ENCODE data around the gene UCP2.
"Not testable (repeated sequence)": the region's sequence is repeated elsewhere in the genome, so short reads cannot be mapped to it uniquely, and the experiment has no call there.

The UCP2 gene

DNA sequence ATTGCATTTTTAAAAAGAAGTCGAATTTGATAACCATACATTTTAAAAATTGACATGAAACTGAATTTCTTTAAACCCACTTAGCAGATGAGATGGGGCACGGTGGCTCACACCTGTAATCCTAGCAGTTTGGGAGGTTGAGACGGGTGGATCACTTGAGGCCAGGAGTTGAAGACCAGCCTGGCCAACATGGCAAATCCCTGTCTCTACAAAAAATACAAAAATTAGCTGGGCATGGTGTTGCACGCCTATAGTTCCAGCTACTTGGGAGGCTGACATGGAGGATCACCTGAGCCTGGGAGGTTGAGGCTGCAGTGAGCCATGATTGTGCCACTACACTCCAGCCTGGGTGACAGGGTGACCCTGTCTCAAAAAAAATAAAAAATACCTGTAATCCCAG is 3.0 kb upstream of the UCP2 start:
- peaks cover 36% of the 10 kb centered on the region for H3K4me1 Mint-ChIP-seq (ENCODE audit: low read depth)
- H3K27ac Mint-ChIP-seq, result peak overlapping the region; percentile 68
- not testable (repeated sequence) for H3K36me3 Mint-ChIP-seq; H3K27me3 Mint-ChIP-seq; H3K9me3 Mint-ChIP-seq (ENCODE audit: low read depth)
- peak overlapping the region; percentile 27 for H3K4me3 Mint-ChIP-seq

DNA sequence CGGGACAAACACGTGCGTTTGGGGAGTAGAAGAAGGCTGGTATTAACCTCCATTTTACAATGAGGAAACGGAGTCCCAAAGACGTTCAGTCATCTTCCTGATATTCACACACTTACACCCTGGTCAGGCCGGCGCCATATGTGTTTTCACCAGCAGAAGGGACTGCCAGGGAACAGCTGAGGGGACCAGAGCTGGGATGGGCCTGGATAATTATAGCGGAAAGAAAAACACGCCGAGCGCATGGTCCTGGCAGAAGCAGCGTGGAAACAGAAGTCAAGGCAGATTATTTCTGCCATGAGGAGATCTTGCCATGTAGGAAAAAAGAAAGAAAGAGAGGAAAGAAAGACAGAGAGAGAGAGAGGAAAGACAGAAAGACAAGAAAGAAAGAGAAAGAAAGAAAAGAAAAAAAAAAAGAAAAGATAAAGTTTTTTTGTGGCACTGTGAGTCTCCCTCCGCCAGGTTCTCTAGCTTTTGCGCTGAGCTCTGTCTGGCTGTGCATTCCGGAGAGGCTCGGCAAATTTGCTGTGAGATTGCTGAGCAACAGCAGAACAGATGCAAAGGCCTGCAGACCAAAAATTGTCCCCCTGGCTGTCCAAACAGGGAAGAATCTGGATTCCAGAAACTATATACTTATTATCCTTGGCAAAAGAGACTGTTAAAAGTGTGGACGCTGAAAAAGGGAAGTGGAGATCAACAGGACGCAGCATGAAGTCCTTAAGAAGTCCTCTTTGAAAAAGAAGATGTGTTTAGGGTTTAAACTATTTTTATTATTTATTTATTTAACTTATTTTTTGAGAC is 1.3 kb upstream of the UCP2 start:
- peak overlapping the region; percentile 100 for H3K27ac Mint-ChIP-seq
- H3K27me3 Mint-ChIP-seq, result no peaks in the 10 kb centered on the region
- H3K4me1 Mint-ChIP-seq (ENCODE audit: low read depth), result peaks cover 49% of the 10 kb centered on the region
- H3K4me3 Mint-ChIP-seq, result peak overlapping the region; percentile 98
- peaks cover 1% of the 10 kb centered on the region for H3K36me3 Mint-ChIP-seq
- H3K9me3 Mint-ChIP-seq (ENCODE audit: low read depth), result no peaks in the 10 kb centered on the region

DNA sequence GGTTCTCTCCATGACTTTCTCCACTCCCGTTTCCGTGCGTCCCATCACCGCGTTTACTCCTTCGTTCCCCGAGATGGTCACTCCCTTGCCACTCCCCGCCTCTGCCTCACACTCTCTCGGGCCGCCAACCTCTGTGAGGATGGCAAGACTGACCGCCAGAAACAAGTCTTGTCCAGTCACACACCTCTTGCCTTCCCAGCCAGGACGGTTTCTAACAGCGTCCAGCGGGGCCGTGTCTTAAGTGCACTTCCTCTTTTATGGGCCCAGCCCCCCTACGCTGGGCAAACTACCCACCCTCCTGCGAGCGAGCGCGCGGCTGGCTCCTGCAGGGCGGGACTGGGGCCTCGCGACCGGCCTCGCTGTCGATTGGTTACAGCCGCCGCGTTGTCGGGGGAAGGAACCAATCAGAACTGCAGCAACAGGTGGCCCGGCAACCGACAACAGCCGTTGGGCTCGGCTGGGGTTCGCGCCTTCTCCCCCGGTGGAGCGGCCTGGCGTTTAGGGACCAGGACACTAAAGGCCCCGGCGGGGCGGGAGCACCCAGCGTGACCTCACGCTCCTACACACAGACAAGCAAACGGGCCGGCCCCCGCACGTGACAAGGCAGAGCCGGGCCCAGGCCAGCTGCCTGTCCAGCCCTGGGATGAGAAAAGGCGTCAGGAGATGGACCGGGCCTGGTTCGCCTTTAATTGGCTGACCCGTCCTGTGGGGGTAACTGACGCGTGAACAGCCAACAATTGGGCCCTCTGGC is 522 bp upstream of the UCP2 start:
- H3K27ac Mint-ChIP-seq, result peak overlapping the region; percentile 100

DNA sequence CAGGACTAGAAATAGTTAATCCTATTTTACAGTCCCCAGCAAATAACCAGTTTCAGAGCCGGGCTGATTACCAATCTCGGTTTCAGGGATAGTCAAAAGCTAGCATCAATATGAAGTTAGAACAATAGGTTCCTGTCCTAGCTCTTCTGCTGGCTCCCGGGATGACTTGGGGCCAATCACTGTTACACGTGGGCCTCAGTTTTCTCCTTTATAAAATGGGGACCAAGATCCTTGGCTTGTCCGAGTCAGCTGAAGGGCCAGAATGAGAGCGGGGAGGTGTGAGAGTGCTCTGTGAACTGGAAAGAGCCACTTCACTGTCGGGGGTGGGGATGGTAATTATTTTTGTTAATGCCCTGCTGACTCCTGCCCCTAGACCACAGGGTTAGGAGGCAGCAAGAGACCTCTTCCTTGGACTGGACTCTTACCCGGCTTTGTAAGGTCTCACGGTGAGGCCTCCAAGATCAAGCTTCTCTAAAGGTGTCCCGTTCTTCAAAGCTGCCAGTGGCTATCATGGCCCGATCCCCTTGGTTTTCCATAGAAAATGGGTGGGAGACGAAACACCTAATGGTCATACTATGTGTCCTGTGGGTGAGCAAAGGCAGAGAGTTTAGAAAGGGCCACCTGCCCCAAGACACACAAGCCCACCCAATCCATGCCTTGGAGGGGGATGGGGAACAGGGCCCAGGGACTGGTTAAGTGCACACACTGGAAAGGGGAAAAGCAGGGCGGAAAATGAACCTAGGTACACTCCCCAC is 1.4 kb downstream of the UCP2 start:
- Mint-ChIP-seq H3K4me1 (ENCODE audit: low read depth) (peaks cover 75% of the 10 kb centered on the region), H3K9me3 (ENCODE audit: low read depth) (no peaks in the 10 kb centered on the region), H3K4me3 (peak overlapping the region; percentile 98), H3K27ac (peak overlapping the region; percentile 97), H3K36me3 (peaks cover 13% of the 10 kb centered on the region), H3K27me3 (no peaks in the 10 kb centered on the region)

More for the DNA sequence above, 522 bp upstream of the UCP2 start:
- Mint-ChIP-seq H3K9me3 (ENCODE audit: low read depth) (no peaks in the 10 kb centered on the region), H3K4me3 (peak overlapping the region; percentile 98), H3K4me1 (ENCODE audit: low read depth) (peaks cover 57% of the 10 kb centered on the region), H3K36me3 (peaks cover 2% of the 10 kb centered on the region), H3K27me3 (no peaks in the 10 kb centered on the region)

DNA sequence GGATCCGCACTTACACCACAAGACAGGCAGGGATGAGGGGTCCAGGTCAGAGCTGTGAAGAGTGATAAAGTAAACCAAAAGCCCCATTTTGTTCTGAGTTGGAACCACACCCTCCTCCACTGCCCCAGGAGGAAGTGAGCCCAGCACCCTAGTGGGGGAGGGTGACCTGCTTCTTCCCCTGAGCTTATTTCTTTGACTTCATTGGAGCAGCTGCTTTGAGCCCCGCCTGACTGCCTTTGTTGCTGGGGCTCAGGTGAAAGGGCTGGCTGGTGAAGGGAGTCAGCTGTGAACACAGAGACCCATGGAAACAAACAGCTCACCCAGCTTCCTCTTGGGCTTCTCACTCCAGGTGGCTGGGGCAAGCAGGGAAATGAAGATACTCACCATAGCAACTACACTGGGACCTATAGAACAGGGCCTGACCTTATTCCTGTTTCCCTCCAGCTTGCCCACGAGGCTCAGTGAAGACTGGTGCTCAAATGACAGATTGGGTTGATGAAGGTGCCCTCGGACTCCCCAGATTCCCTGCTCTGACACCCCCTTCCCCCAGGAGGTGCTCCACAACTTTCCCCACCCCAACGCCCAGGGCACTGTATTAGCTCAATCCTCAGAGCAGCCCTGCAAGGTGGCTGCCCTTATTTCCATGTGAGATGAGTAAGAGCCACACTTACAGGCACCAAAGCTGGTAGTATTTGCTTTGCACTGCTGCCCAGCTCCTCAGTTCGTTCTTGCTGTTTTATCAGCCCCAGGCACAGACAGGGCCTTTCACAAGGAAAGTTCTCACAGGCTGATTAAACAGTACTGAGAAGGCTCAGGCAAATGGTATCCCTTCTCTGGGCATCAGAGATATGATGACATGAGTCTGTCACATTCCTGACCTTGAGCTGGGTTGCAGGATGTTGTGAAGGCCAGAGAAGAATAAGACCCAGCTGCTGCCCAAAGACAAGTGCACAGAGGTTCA is 2.4 kb downstream of the UCP2 start:
- H3K4me1 Mint-ChIP-seq (ENCODE audit: low read depth), result peaks cover 79% of the 10 kb centered on the region
- H3K27me3 Mint-ChIP-seq, result no peaks in the 10 kb centered on the region
- peak overlapping the region; percentile 97 for H3K27ac Mint-ChIP-seq
- peak overlapping the region; percentile 98 for H3K4me3 Mint-ChIP-seq
- H3K9me3 Mint-ChIP-seq (ENCODE audit: low read depth), result no peaks in the 10 kb centered on the region
- peaks cover 17% of the 10 kb centered on the region for H3K36me3 Mint-ChIP-seq

DNA sequence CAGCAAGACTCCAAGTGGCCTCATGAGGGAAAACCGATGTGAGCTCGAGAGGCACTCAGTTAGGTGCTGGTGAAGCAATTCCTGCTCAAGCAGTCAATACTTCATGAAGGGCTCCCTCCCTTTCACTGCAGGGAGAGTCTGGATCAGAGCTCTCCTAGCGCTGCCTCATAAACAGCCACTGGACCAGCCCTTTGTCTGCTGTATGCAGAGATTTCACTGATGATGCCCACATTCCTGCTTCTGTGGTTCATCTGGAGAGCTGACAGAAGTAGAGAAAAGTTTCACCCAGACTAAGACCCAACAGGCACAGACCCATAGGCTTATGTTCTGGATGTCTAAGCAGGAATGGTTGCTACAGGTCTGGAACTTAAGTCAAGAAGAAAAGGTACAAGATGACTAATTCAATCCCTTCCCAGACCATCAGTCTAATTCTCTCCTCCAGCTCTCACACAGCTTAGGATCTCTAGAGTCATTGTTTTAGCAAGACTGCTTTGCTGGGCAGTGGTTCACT is 4.0 kb downstream of the UCP2 start:
- Mint-ChIP-seq H3K27ac (peak overlapping the region; percentile 97), H3K27me3 (no peaks in the 10 kb centered on the region), H3K4me1 (ENCODE audit: low read depth) (peaks cover 85% of the 10 kb centered on the region)

DNA sequence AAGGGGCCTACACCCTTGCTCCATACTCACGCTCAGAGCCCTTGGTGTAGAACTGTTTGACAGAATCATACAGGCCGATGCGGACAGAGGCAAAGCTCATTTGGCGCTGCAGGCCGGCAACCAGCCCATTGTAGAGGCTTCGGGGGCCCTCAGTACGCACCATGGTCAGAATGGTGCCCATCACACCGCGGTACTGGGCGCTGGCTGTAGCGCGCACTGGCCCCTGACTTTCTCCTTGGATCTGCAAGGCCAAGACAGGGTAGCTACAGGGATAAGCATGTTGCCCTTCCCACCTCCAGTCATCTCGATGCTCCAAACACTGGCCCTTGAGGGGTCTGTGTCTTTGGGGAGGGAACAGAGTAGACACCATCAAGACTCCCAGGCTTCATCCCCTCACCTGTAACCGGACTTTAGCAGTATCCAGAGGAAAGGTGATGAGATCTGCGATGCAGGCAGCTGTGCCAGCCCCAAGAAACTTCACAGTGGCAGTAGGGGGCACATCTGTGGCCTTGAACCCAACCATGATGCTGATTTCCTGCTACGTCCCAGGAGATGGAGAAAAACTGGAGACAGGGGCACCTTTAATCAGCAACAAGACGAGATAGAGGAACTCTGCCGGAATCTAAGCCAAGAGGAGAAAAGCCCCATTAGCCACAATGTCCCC is 4.7 kb downstream of the UCP2 start:
- H3K36me3 Mint-ChIP-seq, result peaks cover 24% of the 10 kb centered on the region
- H3K9me3 Mint-ChIP-seq (ENCODE audit: low read depth), result no peaks in the 10 kb centered on the region
- H3K4me1 Mint-ChIP-seq (ENCODE audit: low read depth), result peaks cover 87% of the 10 kb centered on the region
- peak overlapping the region; percentile 97 for H3K27ac Mint-ChIP-seq
- H3K27me3 Mint-ChIP-seq, result no peaks in the 10 kb centered on the region
- peak overlapping the region; percentile 79 for H3K4me3 Mint-ChIP-seq

More for the DNA sequence above, 4.0 kb downstream of the UCP2 start:
- Mint-ChIP-seq H3K36me3 (peaks cover 24% of the 10 kb centered on the region), H3K9me3 (ENCODE audit: low read depth) (no peaks in the 10 kb centered on the region), H3K4me3 (peak overlapping the region; percentile 79)

DNA sequence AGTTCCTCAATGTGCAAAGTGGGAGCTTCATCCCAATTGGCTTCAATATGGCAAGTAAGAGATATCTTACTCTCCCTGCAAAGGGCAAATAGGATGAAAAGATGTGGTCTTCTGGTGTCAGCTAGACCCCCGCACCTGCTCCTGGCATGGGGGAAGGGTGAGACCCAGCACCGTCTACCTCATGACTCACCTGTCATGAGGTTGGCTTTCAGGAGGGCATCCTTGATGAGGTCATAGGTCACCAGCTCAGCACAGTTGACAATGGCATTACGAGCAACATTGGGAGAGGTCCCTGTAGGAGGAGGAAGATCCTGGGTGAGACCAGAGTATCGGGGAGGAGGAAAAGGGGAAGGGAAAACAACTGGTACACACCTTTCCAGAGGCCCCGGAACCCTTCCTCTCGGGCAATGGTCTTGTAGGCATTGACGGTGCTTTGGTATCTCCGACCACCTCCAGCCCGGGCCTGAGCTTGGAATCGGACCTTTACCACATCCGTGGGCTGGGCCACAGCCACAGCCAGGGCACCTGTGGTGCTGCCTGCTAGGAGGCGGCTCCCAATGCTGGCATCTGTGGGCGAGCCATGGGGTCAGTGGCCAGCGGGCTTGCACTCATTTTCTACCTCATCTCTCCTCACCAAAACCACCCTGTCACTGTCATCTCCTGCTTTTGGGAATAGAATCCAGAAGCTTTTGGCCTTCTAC is 6.0 kb downstream of the UCP2 start:
- H3K27ac Mint-ChIP-seq, result peak overlapping the region; percentile 85
- H3K27me3 Mint-ChIP-seq, result no peaks in the 10 kb centered on the region
- peak overlapping the region; percentile 60 for H3K4me3 Mint-ChIP-seq
- no peaks in the 10 kb centered on the region for H3K9me3 Mint-ChIP-seq (ENCODE audit: low read depth)
- H3K36me3 Mint-ChIP-seq, result peaks cover 24% of the 10 kb centered on the region
- H3K4me1 Mint-ChIP-seq (ENCODE audit: low read depth), result peaks cover 96% of the 10 kb centered on the region

DNA sequence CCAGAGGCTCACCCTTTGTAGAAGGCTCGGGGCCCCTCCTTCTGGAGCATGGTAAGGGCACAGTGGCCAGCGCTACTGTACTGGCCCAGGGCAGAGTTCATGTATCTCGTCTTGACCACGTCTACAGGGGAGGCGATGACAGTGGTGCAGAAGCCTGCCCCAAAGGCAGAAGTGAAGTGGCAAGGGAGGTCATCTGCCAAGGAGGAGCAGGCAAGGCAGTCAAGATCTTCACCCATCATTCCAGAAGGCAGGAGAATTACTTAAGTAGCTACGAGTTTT is 7.2 kb downstream of the UCP2 start:
- Mint-ChIP-seq H3K4me1 (ENCODE audit: low read depth) (peaks cover 95% of the 10 kb centered on the region), H3K27ac (peak overlapping the region; percentile 93), H3K36me3 (peaks cover 24% of the 10 kb centered on the region), H3K9me3 (ENCODE audit: low read depth) (no peaks in the 10 kb centered on the region), H3K27me3 (no peaks in the 10 kb centered on the region), H3K4me3 (peak overlapping the region; percentile 71)

DNA sequence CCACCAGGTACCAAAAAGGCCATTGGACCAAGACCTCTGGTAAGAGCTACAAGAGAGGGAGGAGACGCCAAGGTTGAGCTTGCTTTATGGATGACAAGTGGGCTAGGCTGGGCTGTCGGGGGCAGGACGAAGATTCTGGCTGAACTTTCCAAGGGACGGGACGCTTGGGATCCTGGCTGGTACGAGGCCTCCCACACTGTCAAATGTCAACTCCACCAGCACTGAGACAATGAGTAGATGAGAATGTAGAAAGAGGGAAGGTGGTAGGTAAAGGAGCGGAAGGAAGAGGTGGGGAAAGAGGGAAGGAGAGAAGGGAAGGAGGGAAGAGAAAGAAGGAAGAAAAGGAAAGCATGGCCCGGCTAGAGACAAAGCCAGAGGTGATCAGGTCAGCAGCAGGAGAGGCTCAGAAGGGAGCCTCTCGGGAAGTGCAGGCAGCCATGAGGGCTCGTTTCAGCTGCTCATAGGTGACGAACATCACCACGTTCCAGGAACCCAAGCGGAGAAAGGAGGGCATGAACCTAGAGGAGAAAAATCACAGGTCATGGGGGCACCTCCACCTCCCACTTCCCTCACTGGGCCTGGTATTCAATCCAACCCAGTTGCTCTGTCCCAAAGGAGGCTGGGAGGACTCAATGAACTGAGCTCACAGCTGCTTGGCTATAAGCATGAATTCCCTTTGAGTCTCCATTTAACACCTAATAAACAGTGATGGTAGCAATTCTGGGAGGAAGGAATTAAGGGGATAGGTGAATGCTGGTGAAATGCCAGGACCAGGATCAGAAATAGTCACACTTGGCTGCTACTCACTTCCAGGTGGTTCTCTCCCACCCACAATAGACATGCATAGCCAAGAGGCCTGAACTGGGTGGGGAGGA is 7.8 kb downstream of the UCP2 start:
- H3K36me3 Mint-ChIP-seq, result peaks cover 24% of the 10 kb centered on the region
- H3K9me3 Mint-ChIP-seq (ENCODE audit: low read depth), result no peaks in the 10 kb centered on the region

DNA sequence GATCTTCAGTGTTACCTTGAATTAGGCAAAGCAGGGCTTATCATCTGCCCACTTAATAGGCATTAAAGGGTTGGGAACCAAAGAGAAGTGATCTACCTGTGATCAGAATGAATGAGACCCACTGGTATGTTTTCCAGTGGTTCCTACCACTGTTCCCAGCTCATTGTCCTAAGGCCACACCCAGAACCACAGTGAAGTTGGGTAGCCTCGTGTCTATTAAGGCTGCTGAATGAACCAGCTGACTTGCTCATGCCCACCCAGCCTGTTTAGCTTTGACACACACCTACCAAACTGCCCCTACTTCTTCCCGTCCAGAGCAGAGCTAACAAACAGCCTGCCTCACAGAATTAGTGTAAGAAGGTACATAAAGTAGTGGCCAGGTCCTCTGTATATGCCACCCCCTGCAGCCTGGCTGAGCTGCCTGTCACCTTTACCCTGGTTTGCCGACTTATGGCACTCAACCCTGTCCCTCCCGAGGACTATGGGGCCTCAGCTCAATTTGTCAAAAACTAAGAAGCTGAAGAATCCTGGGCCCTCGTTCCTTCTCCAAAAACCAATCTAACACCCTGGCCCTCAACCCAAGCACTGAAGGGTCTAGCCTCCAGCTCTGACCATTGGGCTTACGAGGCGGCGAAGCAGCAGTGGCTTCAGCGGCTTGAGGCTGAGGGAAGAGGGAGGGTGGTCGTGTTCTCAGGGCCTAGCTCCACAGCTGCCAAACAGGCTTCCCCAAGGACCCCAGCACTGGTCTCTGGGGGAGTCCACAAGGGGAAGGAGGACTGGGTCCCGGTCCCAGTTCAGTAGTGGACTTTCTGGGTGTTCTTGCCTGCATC is 9.8 kb downstream of the UCP2 start:
- no peaks in the 10 kb centered on the region for H3K27me3 Mint-ChIP-seq
- peaks cover 97% of the 10 kb centered on the region for H3K4me1 Mint-ChIP-seq (ENCODE audit: low read depth)
- H3K4me3 Mint-ChIP-seq, result no peak overlapping the region
- peak overlapping the region; percentile 89 for H3K27ac Mint-ChIP-seq
- H3K36me3 Mint-ChIP-seq, result peaks cover 21% of the 10 kb centered on the region
- no peaks in the 10 kb centered on the region for H3K9me3 Mint-ChIP-seq (ENCODE audit: low read depth)

More for the DNA sequence above, 7.8 kb downstream of the UCP2 start:
- Mint-ChIP-seq H3K27ac (peak overlapping the region; percentile 93), H3K27me3 (no peaks in the 10 kb centered on the region), H3K4me3 (peak overlapping the region; percentile 71), H3K4me1 (ENCODE audit: low read depth) (peaks cover 95% of the 10 kb centered on the region)

DNA sequence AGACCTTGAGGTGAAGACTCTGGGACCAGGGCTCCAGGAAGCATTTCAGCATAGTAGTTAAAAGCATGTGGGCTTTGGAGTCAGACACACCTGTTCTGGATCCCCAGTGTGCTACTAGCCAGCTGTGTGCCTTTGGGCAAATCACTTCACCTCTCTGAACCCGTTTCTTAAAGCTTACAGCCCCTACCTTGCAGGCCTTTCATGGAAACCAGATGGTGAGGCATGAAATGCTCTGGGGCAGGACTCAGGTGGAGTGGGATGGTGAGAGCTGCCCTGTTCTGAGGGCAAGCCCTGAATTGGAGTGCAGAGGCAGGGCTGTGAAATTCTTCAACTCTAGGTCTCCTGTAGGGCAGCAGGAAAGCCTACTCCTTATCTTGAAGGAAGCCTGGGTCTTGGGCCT is 10.5 kb downstream of the UCP2 start:
- Mint-ChIP-seq H3K9me3 (ENCODE audit: low read depth) (no peaks in the 10 kb centered on the region), H3K4me3 (no peak overlapping the region), H3K4me1 (ENCODE audit: low read depth) (peaks cover 96% of the 10 kb centered on the region), H3K27ac (peak overlapping the region; percentile 89), H3K36me3 (peaks cover 17% of the 10 kb centered on the region), H3K27me3 (no peaks in the 10 kb centered on the region)
